ENCODE results near the gene EME1. TPM values are rescaled to one million over a fixed set of nuclear protein-coding genes. Genes with fewer than 3 reads are reported as not detected.
"Not testable (repeated sequence)": the region's sequence is repeated elsewhere in the genome, so short reads cannot be mapped to it uniquely, and the experiment has no call there.

EME1 gene, protein sequence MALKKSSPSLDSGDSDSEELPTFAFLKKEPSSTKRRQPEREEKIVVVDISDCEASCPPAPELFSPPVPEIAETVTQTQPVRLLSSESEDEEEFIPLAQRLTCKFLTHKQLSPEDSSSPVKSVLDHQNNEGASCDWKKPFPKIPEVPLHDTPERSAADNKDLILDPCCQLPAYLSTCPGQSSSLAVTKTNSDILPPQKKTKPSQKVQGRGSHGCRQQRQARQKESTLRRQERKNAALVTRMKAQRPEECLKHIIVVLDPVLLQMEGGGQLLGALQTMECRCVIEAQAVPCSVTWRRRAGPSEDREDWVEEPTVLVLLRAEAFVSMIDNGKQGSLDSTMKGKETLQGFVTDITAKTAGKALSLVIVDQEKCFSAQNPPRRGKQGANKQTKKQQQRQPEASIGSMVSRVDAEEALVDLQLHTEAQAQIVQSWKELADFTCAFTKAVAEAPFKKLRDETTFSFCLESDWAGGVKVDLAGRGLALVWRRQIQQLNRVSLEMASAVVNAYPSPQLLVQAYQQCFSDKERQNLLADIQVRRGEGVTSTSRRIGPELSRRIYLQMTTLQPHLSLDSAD
- total RNA-seq (2.7 TPM), polyA plus RNA-seq (0.29 TPM)

DNA sequence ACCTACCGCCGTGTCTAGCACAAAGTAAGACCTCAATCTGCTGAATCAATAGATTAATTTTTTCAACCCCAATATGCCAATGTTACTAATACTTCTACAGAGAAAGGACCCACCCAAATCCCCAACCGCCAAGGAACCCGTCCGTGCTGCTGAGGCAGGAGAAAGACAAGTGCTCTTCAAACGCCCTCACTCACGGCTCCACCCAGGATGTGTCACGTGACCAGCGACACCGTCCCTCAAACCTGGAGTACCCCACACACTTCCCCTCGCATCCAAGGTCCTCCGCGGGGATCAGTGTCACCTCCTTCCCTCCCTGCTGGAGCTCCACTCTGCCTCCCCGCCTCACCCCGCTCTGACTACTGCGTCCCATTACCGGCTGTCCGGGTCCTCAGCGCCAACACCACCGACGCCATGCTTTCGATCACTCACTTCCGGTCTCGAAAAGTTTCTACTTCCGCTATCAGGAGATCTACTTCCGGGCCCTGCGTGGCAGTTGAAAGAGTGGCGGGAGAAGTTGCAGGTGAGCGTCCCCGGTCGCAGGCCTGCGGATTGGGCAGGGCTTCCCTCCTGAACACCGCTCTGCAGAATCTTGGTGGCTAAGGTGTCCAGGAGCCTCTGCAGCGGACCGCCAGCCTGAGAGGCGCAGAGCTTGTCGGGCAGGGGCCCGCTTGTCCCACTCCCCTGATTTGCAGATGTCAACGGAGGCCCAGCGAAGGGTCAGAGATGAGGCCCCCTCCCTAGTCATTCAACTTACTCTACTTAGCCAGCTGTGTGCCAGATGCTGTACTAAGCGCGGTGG, at the start of gene EME1, which contains the start of gene MRPL27:
TSS of gene EME1 (plus strand) at position 472 of the 799 bp plus-strand sequence. CDS start 1,980 bp downstream, outside the sequence.
TSS of gene MRPL27 (minus strand) at position 427 of the 799 bp plus-strand sequence. CDS start at position 413, 14 bp downstream.
- Histone ChIP-seq H3K4me3 (ENCODE audit: low read depth, low read length) (peak within 1 kb of the TSS; percentile 58), H3K27ac (ENCODE audit: low read depth) (peak within 1 kb of the TSS; percentile 93), H3K36me3 (ENCODE audit: insufficient read depth) (no peaks in the 10 kb centered on the region), H3K4me1 (ENCODE audit: insufficient read depth) (peaks cover 3% of the 10 kb centered on the region)
- DNase-seq (ENCODE audit: extremely low spot score): peak; percentile 88
- under 1% methylated on average over 42 of the region's 42 CpGs for WGBS

DNA sequence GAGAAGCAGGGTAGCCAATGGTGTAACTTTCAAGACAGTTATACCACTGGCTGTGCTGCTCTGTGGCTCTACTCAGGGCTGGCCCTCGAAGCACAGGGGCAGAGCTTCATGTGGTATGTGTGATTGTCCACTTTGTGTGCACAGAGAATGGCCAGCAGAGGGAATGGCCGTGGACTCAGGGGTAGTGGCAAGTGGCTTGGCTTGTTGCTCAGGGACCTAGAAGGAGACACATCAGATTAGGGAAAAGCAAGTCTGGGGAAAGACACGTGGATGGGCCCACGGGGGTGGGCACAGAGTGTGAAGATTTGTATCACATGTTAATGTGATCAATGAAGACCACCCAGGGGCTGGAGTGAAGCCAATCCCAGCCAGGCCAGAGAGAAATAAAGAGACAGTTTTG, 47.1 kb upstream of the EME1 start:
- Histone ChIP-seq H3K27ac (ENCODE audit: low read depth) (no peak overlapping the region), H3K4me3 (ENCODE audit: low read depth, low read length) (no peak overlapping the region), H3K4me1 (ENCODE audit: insufficient read depth) (no peaks in the 10 kb centered on the region), H3K36me3 (ENCODE audit: insufficient read depth) (no peaks in the 10 kb centered on the region)
- WGBS: 54% methylated on average over 4 of the region's 4 CpGs
- no peak for DNase-seq (ENCODE audit: extremely low spot score)

DNA sequence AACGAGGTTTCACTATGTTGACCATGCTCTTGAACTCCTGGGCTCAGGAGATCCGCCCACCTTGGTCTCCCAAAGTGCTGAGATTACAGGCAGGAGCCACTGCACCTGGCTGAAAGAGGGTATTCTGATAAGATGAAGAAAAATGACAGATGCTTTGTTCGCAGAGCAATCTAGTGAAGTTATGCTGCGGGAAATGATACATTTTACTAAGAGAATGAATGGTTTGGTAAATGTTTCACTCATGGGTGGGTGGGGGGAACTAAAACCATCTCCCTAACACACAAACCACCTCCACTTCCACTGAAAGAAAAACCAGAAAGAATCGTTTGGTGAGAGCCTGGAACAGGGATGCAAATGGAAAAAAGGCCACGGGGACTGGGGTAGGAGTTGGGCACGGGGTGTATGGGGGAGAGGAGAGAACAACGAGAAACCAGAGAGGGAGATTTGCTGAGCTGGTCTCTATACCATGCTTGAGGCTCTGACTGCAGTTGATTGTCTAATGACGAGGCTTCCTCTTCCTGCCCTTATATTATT, 46.1 kb upstream of the EME1 start:
- WGBS: 82% methylated on average over 9 of the region's 9 CpGs
- DNase-seq (ENCODE audit: extremely low spot score): no peak
- no peaks in the 10 kb centered on the region for H3K36me3 ChIP-seq (ENCODE audit: insufficient read depth)
- H3K4me3 ChIP-seq (ENCODE audit: low read depth, low read length): no peak overlapping the region
- H3K4me1 ChIP-seq (ENCODE audit: insufficient read depth): no peaks in the 10 kb centered on the region
- no peak overlapping the region for H3K27ac ChIP-seq (ENCODE audit: low read depth)

DNA sequence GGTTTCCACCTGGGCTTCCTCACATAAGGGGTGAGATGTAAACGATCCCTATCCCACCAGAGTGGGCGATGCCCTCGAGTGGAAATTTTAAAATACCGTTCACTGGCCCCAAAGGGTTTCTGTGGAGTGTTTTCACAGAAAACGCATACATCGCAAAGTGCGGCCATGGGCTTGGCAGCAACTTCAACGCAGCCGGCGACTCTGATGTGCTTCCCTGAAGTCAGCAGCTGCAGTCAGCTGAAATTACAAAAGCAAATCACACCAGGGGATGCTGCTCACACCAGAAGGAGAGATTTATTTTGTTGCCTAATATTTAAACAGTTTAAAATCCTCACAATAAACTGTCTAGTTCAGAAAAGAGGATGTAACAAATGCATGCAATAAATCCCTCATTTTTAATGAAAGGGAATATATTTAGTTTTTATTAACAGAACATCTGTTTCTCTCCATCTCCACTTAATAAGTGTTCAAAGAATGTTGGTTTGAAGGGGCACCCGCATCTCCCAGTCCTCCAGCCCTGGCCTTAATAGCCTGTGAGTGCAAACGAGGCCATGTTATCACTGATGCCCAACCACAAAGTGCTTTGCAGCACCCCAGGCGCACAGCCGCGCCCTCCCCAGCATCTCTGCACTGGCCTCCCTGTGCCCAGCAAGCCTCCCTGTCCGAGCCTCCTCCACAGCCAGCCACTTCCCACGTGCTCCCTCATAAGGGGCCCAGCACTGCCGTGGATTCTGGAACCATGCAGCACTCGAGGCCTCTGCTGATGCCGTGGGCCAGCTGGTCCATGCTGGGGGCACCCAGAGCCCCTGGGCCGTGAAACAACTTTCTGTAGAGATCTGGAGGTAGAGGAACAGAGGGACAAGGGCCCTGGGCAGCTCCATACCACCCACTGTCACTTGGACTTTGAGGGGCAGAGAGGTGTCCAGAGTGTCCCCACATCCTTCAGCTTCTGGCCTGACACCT, 44.4 kb upstream of the EME1 start:
- 52% methylated on average over 21 of the region's 21 CpGs for WGBS
- Histone ChIP-seq H3K4me1 (ENCODE audit: insufficient read depth) (no peaks in the 10 kb centered on the region), H3K27ac (ENCODE audit: low read depth) (peak overlapping the region; percentile 15), H3K36me3 (ENCODE audit: insufficient read depth) (no peaks in the 10 kb centered on the region), H3K4me3 (ENCODE audit: low read depth, low read length) (no peak overlapping the region)
- no peak for DNase-seq (ENCODE audit: extremely low spot score)

DNA sequence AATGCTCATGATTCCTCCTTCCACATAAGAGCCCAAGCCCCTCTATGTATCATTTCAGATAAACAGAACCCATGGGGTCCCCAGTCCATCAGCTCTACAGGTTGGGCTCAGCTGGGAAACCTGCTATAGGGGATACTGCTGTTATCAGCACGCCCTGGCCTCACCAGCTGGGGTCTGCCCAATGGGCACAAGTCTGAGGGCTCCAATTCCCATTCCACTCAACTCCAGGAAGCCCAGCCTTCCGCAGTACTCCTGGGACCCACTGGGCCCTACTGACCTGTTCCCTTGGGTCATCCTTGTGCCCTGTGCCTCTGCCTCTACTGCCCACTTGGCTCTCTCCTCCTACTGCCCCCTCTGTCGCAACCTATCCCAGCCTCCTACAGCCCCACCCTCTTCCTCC, 43.3 kb upstream of the EME1 start:
- Histone ChIP-seq H3K36me3 (ENCODE audit: insufficient read depth) (no peaks in the 10 kb centered on the region), H3K27ac (ENCODE audit: low read depth) (no peak overlapping the region), H3K4me1 (ENCODE audit: insufficient read depth) (no peaks in the 10 kb centered on the region), H3K4me3 (ENCODE audit: low read depth, low read length) (no peak overlapping the region)
- DNase-seq (ENCODE audit: extremely low spot score): no peak
- WGBS: 88% methylated on average over 3 of the region's 3 CpGs

DNA sequence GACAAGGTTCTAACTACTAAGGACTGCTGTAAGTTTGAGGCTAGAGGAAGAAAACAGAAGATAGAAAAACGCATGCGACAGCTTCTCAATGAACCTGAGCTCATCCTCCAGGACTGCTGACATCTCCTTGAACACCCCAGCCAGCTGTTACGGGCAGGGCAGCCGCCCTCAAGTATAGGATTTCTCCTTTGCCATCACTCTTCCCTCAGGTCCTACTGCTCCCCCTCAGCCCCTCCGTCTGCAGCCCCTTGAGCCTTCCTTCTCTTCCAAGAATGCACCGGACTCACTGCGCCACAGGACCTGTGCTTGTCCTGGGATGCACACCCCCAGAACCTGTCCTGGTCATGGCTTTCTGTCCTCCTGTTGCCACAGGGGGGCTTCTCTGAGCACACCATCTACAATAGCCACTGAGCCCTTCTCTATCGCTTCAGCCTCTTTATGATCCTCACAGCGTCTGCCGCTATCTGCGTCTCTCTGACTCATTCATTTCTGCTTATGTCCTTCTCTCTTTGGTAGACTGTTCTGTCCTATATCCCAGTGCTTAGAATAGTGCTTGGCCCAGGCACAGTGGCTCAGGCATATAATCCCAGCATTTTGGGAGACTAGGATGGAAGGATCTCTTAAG, 42.8 kb upstream of the EME1 start:
- no peaks in the 10 kb centered on the region for H3K36me3 ChIP-seq (ENCODE audit: insufficient read depth)
- DNase-seq (ENCODE audit: extremely low spot score): no peak
- H3K27ac ChIP-seq (ENCODE audit: low read depth): no peak overlapping the region
- H3K4me1 ChIP-seq (ENCODE audit: insufficient read depth): no peaks in the 10 kb centered on the region
- H3K4me3 ChIP-seq (ENCODE audit: low read depth, low read length): no peak overlapping the region
- 83% methylated on average over 11 of the region's 11 CpGs for WGBS

DNA sequence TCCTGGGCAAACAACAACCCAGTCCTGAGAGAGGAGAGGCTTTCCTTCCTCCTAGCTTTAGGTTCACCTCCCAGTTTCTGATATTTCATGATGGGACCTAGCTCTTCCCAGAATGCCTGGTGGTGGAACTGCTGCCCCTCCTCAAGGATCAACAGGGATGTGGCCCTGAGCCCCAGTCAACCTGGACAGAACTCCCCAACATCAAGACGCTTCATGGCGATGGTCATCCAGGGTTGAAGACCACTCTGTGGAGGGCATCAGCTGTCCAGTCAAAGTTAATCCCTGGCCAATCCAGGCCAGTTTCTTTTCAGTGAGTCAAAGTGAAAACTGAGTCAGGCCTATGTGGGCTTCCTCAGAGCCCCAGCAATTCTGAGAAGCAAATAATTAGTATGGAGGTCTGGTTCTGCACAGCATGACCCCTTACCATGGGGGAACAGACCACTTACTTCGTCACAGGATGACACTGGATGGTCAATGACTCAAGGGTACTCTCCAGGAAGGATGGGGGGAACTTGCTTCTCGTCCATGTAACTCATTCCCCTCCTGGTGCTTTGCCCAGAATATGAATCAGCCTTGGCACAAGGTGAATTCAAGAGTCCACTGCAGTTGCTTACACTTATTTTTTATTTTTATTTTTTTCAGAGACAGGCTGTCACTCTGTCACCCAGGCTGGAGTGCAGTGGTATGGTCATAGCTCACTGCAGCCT, 41.8 kb upstream of the EME1 start:
- Histone ChIP-seq H3K4me3 (ENCODE audit: low read depth, low read length) (no peak overlapping the region), H3K27ac (ENCODE audit: low read depth) (no peak overlapping the region), H3K36me3 (ENCODE audit: insufficient read depth) (no peaks in the 10 kb centered on the region), H3K4me1 (ENCODE audit: insufficient read depth) (no peaks in the 10 kb centered on the region)
- DNase-seq (ENCODE audit: extremely low spot score): no peak
- 74% methylated on average over 4 of the region's 4 CpGs for WGBS

DNA sequence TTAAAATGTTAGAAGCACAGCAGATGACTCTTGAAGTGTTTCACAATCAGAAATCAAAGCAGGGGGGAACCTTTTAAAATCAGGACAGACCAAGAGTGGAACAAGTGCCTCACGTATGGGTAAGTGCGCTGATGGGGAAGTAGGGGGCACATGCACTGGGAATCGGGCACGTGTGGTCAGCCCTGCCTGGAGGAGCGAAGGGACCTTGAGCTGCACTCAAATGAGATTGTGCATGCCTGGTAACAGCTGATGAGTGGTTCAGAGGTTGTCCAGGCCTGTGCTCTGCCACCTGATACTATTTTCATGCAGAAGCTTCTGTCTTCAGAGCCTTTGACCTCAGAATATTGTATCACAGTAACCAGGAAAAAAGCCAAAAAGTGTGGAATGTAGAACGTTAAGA, 40.8 kb upstream of the EME1 start:
- Histone ChIP-seq H3K36me3 (ENCODE audit: insufficient read depth) (no peaks in the 10 kb centered on the region), H3K4me1 (ENCODE audit: insufficient read depth) (no peaks in the 10 kb centered on the region), H3K27ac (ENCODE audit: low read depth) (no peak overlapping the region), H3K4me3 (ENCODE audit: low read depth, low read length) (no peak overlapping the region)
- WGBS: 72% methylated on average over 6 of the region's 6 CpGs
- no peak for DNase-seq (ENCODE audit: extremely low spot score)

DNA sequence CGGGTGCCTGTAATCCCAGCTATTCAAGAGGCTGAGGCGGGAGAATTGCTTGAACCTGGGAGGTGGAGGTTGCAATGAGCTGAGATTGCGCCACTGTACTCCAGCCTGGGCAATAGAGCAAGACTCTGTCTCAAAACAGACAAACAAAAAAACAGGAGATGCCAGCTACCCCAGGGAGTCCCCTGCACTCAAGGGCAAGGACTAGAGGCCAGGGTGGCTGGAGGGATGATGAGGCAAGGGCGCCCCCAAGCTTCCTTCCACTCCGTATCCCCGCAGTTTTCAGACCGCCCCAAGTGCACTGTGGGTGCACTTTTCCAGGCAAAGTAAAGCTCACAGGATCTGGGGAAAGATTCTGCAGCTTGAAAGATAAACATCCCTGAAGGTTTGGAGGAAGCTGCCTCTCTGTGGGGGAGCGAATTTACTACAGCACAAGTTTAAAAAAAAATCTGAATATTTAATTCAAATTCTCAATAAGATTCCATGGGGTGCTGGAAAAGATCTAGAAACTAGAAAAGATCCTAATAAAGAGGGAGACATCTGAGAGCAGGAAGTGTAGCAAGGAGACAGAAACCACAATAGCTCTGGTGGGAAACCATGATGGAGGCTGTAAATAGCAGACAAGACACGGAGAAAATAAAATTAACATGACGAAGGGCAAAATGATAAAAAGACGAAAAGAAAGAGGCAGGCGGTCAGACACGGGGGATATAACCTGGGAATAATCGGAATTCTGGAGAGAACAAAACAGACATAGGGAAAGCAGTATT, 39.6 kb upstream of the EME1 start:
- not testable (repeated sequence) for H3K4me3 ChIP-seq (ENCODE audit: low read depth, low read length); H3K27ac ChIP-seq (ENCODE audit: low read depth); H3K36me3 ChIP-seq (ENCODE audit: insufficient read depth); DNase-seq (ENCODE audit: extremely low spot score); H3K4me1 ChIP-seq (ENCODE audit: insufficient read depth)
- 45% methylated on average over 14 of the region's 14 CpGs for WGBS

DNA sequence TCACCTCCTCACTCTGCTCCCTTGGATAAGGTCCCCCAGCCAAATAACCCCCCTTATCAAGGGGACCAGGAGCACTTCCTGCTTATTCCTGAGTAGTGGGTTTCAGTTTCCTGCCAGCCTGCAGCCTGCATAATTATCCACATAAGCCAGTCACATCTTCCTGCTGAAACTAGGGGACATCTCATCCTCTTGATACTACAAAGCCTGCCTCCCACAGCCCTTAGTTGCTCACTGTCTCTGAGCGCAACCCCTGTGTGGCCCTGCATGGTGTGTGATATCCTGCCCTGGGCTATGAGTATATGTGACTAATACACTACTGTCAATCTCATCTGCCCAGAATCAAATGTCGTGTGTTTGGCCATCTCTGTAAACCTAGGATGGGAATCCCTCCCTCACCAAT, 35.1 kb upstream of the EME1 start:
- Histone ChIP-seq H3K4me3 (ENCODE audit: low read depth, low read length) (no peak overlapping the region), H3K27ac (ENCODE audit: low read depth) (no peak overlapping the region), H3K36me3 (ENCODE audit: insufficient read depth) (no peaks in the 10 kb centered on the region), H3K4me1 (ENCODE audit: insufficient read depth) (no peaks in the 10 kb centered on the region)
- DNase-seq (ENCODE audit: extremely low spot score): no peak
- 72% methylated on average over 2 of the region's 2 CpGs for WGBS

DNA sequence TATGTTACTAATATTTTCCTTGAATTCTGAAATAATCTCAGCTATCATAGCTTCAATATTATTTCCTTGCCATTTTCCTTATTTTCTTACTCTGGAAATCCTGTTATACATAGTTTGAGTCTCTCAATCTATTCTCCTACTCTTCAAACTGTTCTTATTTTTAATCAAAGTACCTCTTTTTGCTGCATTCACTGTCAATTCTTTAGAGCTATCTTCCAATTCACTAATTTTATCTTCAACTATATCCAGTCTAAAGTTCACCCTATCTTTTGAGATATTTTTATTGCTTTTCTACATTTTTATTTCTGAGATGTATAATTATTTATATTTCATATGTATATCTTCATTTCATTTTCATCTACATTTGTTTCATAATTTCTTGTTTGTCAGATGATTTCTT, 34.4 kb upstream of the EME1 start:
- Histone ChIP-seq H3K27ac (ENCODE audit: low read depth) (no peak overlapping the region), H3K36me3 (ENCODE audit: insufficient read depth) (no peaks in the 10 kb centered on the region), H3K4me3 (ENCODE audit: low read depth, low read length) (no peak overlapping the region), H3K4me1 (ENCODE audit: insufficient read depth) (no peaks in the 10 kb centered on the region)
- DNase-seq (ENCODE audit: extremely low spot score): no peak

All from urinary bladder (tissue), 4 donors.